ENCODE results near the gene ZNF407.

ZNF407 gene

GRCh38 chr18:74651327-74652128 lies 53.9 kb downstream of the ZNF407 start:
- DNase-seq (ENCODE audit: extremely low spot score) = no peak
- ChIA-PET CTCF (no interaction called here), POLR2A (no interaction called here)
- TF ChIP-seq L3MBTL2 (conservative IDR thresholded peaks at IDR 0.05) = no peak
- no peak for TF ChIP-seq LEF1 (IDR thresholded peaks at IDR 0.05; ENCODE audit: borderline replicate concordance)
- TF ChIP-seq, protein P1, sequence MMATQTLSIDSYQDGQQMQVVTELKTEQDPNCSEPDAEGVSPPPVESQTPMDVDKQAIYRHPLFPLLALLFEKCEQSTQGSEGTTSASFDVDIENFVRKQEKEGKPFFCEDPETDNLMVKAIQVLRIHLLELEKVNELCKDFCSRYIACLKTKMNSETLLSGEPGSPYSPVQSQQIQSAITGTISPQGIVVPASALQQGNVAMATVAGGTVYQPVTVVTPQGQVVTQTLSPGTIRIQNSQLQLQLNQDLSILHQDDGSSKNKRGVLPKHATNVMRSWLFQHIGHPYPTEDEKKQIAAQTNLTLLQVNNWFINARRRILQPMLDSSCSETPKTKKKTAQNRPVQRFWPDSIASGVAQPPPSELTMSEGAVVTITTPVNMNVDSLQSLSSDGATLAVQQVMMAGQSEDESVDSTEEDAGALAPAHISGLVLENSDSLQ (IDR thresholded peaks at IDR 0.05) = peak; percentile 33; the same call in 1 of the 2 replicates
- TF ChIP-seq ARNT (IDR thresholded peaks at IDR 0.05) = no peak

DNA sequence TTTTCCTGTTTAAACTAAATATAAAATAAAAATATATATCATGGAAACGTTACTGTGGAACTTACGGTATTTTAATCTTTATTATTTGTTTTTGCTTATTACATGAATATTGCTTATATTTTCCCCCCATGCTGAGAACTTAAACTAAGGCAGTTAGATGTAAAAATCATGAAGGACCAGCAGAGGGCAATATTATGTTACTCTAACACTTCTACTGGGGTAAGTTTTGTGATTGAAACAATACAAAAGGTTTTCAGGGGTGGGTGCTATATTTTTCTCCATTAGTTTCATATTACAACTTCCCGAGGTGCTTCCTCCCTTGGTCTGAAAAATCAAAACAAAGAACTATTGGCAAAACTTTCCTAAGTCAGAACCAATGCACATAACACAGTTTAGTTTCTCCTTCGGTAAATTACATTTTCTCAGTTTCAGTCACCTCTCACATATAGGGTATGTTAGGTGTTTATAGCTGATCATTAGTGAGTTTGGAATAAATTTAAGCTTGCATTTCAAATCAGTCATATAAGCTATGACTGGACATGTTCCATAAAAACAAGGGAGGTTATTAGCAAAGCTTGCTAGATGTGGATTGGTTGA lies 54.8 kb downstream of the ZNF407 start:
- DNase-seq (ENCODE audit: extremely low spot score) = peak; percentile 6
- ChIA-PET CTCF (interaction anchor here (0.8 kb wide), 1 partner anchor 311 kb away, joined by 3 read pairs; no protein-coding TSS in a partner anchor), POLR2A (no interaction called here)
- TF ChIP-seq, protein P1 (IDR thresholded peaks at IDR 0.05) = no peak
- TF ChIP-seq L3MBTL2 (conservative IDR thresholded peaks at IDR 0.05) (no peak), ARNT (IDR thresholded peaks at IDR 0.05) (no peak), FOXK2 (IDR thresholded peaks at IDR 0.05) (no peak), FOXA1 (IDR thresholded peaks at IDR 0.05) (no peak)

GRCh38 chr18:74654638-74655037 lies 57.0 kb downstream of the ZNF407 start:
- TF ChIP-seq ARNT (IDR thresholded peaks at IDR 0.05) = no peak
- TF ChIP-seq SP1 (IDR thresholded peaks at IDR 0.05) = no peak
- TF ChIP-seq ELF4 (IDR thresholded peaks at IDR 0.05) = no peak
- TF ChIP-seq TARDBP (IDR thresholded peaks at IDR 0.05) = no peak
- TF ChIP-seq, protein P1 (IDR thresholded peaks at IDR 0.05) = no peak
- no peak for TF ChIP-seq FOXM1 (IDR thresholded peaks at IDR 0.05; ENCODE audit: borderline replicate concordance)
- no peak for TF ChIP-seq BHLHE40 (IDR thresholded peaks at IDR 0.05; ENCODE audit: borderline replicate concordance)
- no peak for TF ChIP-seq SUZ12 (IDR thresholded peaks at IDR 0.05)
- no peak for TF ChIP-seq L3MBTL2 (conservative IDR thresholded peaks at IDR 0.05)
- TF ChIP-seq FOXK2 (IDR thresholded peaks at IDR 0.05) = no peak
- TF ChIP-seq LEF1 (IDR thresholded peaks at IDR 0.05; ENCODE audit: borderline replicate concordance) = no peak
- TF ChIP-seq ZNF384 (IDR thresholded peaks at IDR 0.05) = no peak
- TF ChIP-seq NFRKB (IDR thresholded peaks at IDR 0.05) = no peak
- no peak for TF ChIP-seq FOXA1 (IDR thresholded peaks at IDR 0.05)
- TF ChIP-seq CTBP1 (IDR thresholded peaks at IDR 0.05; ENCODE audit: borderline replicate concordance) = no peak
- TF ChIP-seq HDGF (IDR thresholded peaks at IDR 0.05; ENCODE audit: borderline replicate concordance) = no peak
- CTCF ChIA-PET = no interaction called here
- no peak for DNase-seq (ENCODE audit: extremely low spot score)
- POLR2A ChIA-PET = no interaction called here

GRCh38 chr18:74661008-74661407 lies 63.3 kb downstream of the ZNF407 start:
- CTCF ChIA-PET = no interaction called here

DNA sequence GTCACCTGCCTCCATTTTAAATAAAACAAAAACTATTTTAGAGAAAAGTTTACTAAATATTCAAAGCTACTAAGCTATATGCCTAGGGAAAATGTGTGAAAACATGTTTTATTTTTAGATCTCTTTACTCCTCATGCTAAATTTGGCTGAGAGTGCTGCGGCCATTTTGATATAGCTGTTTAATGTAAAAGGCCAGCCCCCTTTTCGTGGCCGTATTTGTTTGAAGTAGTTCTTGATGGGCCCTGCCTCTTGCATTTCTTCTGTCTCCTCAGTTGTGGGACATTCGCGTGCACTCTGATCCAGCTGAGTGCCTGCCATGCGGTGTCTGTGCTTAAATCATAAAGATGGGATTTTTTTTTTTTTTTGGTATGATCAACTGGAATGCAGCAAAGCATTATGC lies 64.0 kb downstream of the ZNF407 start:
- ChIA-PET POLR2A (no interaction called here), CTCF (no interaction called here)
- TF ChIP-seq ELF4 (IDR thresholded peaks at IDR 0.05) = no peak
- no peak for TF ChIP-seq TARDBP (IDR thresholded peaks at IDR 0.05)
- no peak for TF ChIP-seq FOXK2 (IDR thresholded peaks at IDR 0.05)
- TF ChIP-seq FOXA1 (IDR thresholded peaks at IDR 0.05) = no peak
- no peak for TF ChIP-seq ZNF384 (IDR thresholded peaks at IDR 0.05)
- no peak for TF ChIP-seq SUZ12 (IDR thresholded peaks at IDR 0.05)
- no peak for TF ChIP-seq SP1 (IDR thresholded peaks at IDR 0.05)
- no peak for TF ChIP-seq HDGF (IDR thresholded peaks at IDR 0.05; ENCODE audit: borderline replicate concordance)
- TF ChIP-seq FOXM1 (IDR thresholded peaks at IDR 0.05; ENCODE audit: borderline replicate concordance) = no peak
- no peak for TF ChIP-seq LEF1 (IDR thresholded peaks at IDR 0.05; ENCODE audit: borderline replicate concordance)
- TF ChIP-seq, protein P1 (IDR thresholded peaks at IDR 0.05) = no peak
- no peak for TF ChIP-seq BHLHE40 (IDR thresholded peaks at IDR 0.05; ENCODE audit: borderline replicate concordance)
- no peak for TF ChIP-seq ARNT (IDR thresholded peaks at IDR 0.05)
- no peak for TF ChIP-seq NFRKB (IDR thresholded peaks at IDR 0.05)
- no peak for TF ChIP-seq L3MBTL2 (conservative IDR thresholded peaks at IDR 0.05)
- TF ChIP-seq CTBP1 (IDR thresholded peaks at IDR 0.05; ENCODE audit: borderline replicate concordance) = no peak
- DNase-seq (ENCODE audit: extremely low spot score) = no peak

More at GRCh38 chr18:74661008-74661407, 63.3 kb downstream of the ZNF407 start:
- TF ChIP-seq ARNT (IDR thresholded peaks at IDR 0.05) = no peak
- no peak for TF ChIP-seq FOXA1 (IDR thresholded peaks at IDR 0.05)
- TF ChIP-seq NFRKB (IDR thresholded peaks at IDR 0.05) = no peak
- no peak for TF ChIP-seq ZNF384 (IDR thresholded peaks at IDR 0.05)
- no peak for TF ChIP-seq SP1 (IDR thresholded peaks at IDR 0.05)
- no peak for TF ChIP-seq CTBP1 (IDR thresholded peaks at IDR 0.05; ENCODE audit: borderline replicate concordance)
- no peak for TF ChIP-seq BHLHE40 (IDR thresholded peaks at IDR 0.05; ENCODE audit: borderline replicate concordance)
- TF ChIP-seq LEF1 (IDR thresholded peaks at IDR 0.05; ENCODE audit: borderline replicate concordance) = no peak
- TF ChIP-seq ELF4 (IDR thresholded peaks at IDR 0.05) = no peak
- no peak for TF ChIP-seq TARDBP (IDR thresholded peaks at IDR 0.05)
- no peak for TF ChIP-seq SUZ12 (IDR thresholded peaks at IDR 0.05)
- TF ChIP-seq HDGF (IDR thresholded peaks at IDR 0.05; ENCODE audit: borderline replicate concordance) = no peak
- DNase-seq (ENCODE audit: extremely low spot score) = no peak
- POLR2A ChIA-PET = no interaction called here
